Fibroblast of lung (primary cell): ENCODE measurements around the gene FGR.
"Not testable (repeated sequence)": the region's sequence is repeated elsewhere in the genome, so short reads cannot be mapped to it uniquely, and the experiment has no call there.

Source experiments
- CTCF ChIP-seq, 2 donors: IDR thresholded peaks in 1 of 2; conservative IDR thresholded peaks in 1 of 2; 1 replicate in 1 of 2; 2 replicates in 1 of 2; pipeline ENCODE4 v1.5.1; 2011 to 2012; ENCODE audit warnings: low read length in 2 of 2, control low read depth in 1 of 2, inconsistent platforms in 1 of 2, low read depth in 1 of 2, mild to moderate bottlenecking in 1 of 2
- EZH2 ChIP-seq: IDR thresholded peaks from 2 replicates; pipeline ENCODE4 v1.5.1; 2012; ENCODE audit warnings: low read length, control low read depth, mild to moderate bottlenecking; ENCODE audit errors: missing control alignments

- TF ChIP-seq CTCF (conservative IDR thresholded peaks at IDR 0.05 in 1 of 2, IDR thresholded peaks at IDR 0.05 in 1 of 2; ENCODE audit: low read depth in 1 of 2, low read length in 2 of 2); EZH2: not testable (repeated sequence)
Measured at GRCh38 chr1:27619782-27620438, 15.1 kb downstream of the FGR start.
